GM23338 (cell line): ENCODE data around the gene DGLUCY. TPM values are rescaled to one million over a fixed set of nuclear protein-coding genes. Genes with fewer than 3 reads are reported as not detected.

Experiments
- ATAC-seq: fragments of 200-7000 bp; cut with Tn5 transposase; 3 replicates; pipeline ENCODE4 v1.9.1; 2020
- DNase-seq: peaks from one replicate; pipeline ENCODE4 v3.0.0-alpha.2; 2015; ENCODE audit warnings: low spot score
- H2AFZ ChIP-seq: fragments of 200-600 bp; sonication (generic); 2 replicates; pipeline ENCODE4 v1.8.0; 2016; ENCODE audit warnings: antibody characterized with exemption, mild to moderate bottlenecking, moderate library complexity
- H3F3A ChIP-seq: fragments of 200-600 bp; sonication (generic); replicated peaks from 2 replicates; pipeline ENCODE4 v1.8.0; 2017; ENCODE audit warnings: antibody characterized with exemption, mixed run types, low read depth
- H3K27ac ChIP-seq: fragments of 200-600 bp; sonication (generic); 2 replicates; pipeline ENCODE4 v1.6.1; 2016; ENCODE audit warnings: low read depth
- H3K27me3 ChIP-seq: fragments of 200-600 bp; sonication (generic); 2 replicates; pipeline ENCODE4 v1.8.0; 2016; ENCODE audit warnings: mild to moderate bottlenecking, mixed run types, moderate library complexity; ENCODE audit not compliant: insufficient read depth
- H3K36me3 ChIP-seq: fragments of 200-600 bp; sonication (generic); 2 replicates; pipeline ENCODE4 v1.8.0; 2016; ENCODE audit warnings: mild to moderate bottlenecking; ENCODE audit not compliant: insufficient read depth
- H3K4me1 ChIP-seq: fragments of 200-600 bp; sonication (generic); 2 replicates; pipeline ENCODE4 v1.8.0; 2016; ENCODE audit warnings: mild to moderate bottlenecking, moderate library complexity; ENCODE audit not compliant: insufficient read depth
- H3K4me2 ChIP-seq: fragments of 200-600 bp; sonication (generic); 2 replicates; pipeline ENCODE4 v1.7.1; 2017; ENCODE audit warnings: mixed run types
- H3K4me3 ChIP-seq: fragments of 200-600 bp; sonication (generic); 2 replicates; pipeline ENCODE4 v1.6.1; 2016; ENCODE audit warnings: mixed run types
- H3K79me2 ChIP-seq: fragments of 200-600 bp; sonication (generic); replicated peaks from 2 replicates; pipeline ENCODE4 v1.8.0; 2017; ENCODE audit warnings: mild to moderate bottlenecking; ENCODE audit not compliant: insufficient read depth
- H3K9me2 ChIP-seq: fragments of 200-600 bp; sonication (generic); 2 replicates; pipeline ENCODE4 v1.8.0; 2017; ENCODE audit not compliant: insufficient read depth
- H4K20me1 ChIP-seq: fragments of 200-600 bp; sonication (generic); replicated peaks from 2 replicates; pipeline ENCODE4 v1.8.0; 2017; ENCODE audit warnings: mild to moderate bottlenecking; ENCODE audit not compliant: insufficient read depth
- H3K27ac Mint-ChIP-seq: 2 replicates; pipeline ENCODE4 v1.8.0; 2020; ENCODE audit warnings: inconsistent platforms, mild to moderate bottlenecking, moderate library complexity, mixed read lengths
- H3K27me3 Mint-ChIP-seq: 3 replicates; pipeline ENCODE4 v1.8.0; 2022; ENCODE audit warnings: low read depth, mild to moderate bottlenecking, moderate library complexity, mixed read lengths, inconsistent platforms; ENCODE audit not compliant: insufficient read depth, poor library complexity
- H3K36me3 Mint-ChIP-seq: 3 replicates; pipeline ENCODE4 v1.8.0; 2021; ENCODE audit warnings: low read depth, mild to moderate bottlenecking, inconsistent platforms, moderate library complexity, mixed read lengths
- H3K4me1 Mint-ChIP-seq: 3 replicates; pipeline ENCODE4 v1.8.0; 2020; ENCODE audit warnings: mild to moderate bottlenecking, inconsistent platforms, mixed read lengths
- H3K4me3 Mint-ChIP-seq: 3 replicates; pipeline ENCODE4 v1.8.0; 2021; ENCODE audit warnings: moderate library complexity, mild to moderate bottlenecking, inconsistent platforms, mixed read lengths
- H3K9me3 Mint-ChIP-seq: 3 replicates; pipeline ENCODE4 v1.8.0; 2020; ENCODE audit warnings: moderate library complexity, mild to moderate bottlenecking, inconsistent platforms, mixed read lengths
- NANOG ChIP-seq: IDR thresholded peaks from 2 replicates; pipeline ENCODE4 v1.6.1; 2016; ENCODE audit warnings: antibody characterized with exemption, borderline replicate concordance
- POLR2AphosphoS5 ChIP-seq: IDR thresholded peaks from 2 replicates; pipeline ENCODE4 v1.6.1; 2016; ENCODE audit warnings: antibody characterized with exemption, low read depth
- STAT1 ChIP-seq: IDR thresholded peaks from one replicate; pipeline ENCODE4 v1.6.1; 2016; ENCODE audit warnings: antibody characterized with exemption; ENCODE audit not compliant: unreplicated experiment
- ZNF114 ChIP-seq: fragments of 250-450 bp; sonication (Bioruptor Pico); IDR thresholded peaks from 2 replicates; pipeline ENCODE4 v1.5.0; 2020; ENCODE audit warnings: mild to moderate bottlenecking, moderate library complexity
- polyA plus RNA-seq: library from polyadenylated mRNA; unstranded; fragments of >200 nt; fragmentation: Nextera tagmentation; extraction: Ambion mirVana; gene quantifications from 2 replicates; pipeline ENCODE4 v1.2.1, GENCODE V29; 2016
- total RNA-seq: library from RNA; depleted of rRNA; stranded (reverse); fragments of >200 nt; shearing (Covaris generic); gene quantifications from 2 replicates; pipeline ENCODE4 v1.2.3, GENCODE V29; 2014
- TF ChIP-seq, protein P1 (sequence below): IDR thresholded peaks from one replicate; pipeline ENCODE4 v1.6.1; 2018; ENCODE audit warnings: antibody characterized with exemption; ENCODE audit not compliant: unreplicated experiment
- TF ChIP-seq, protein P2 (sequence below): fragments of 250-450 bp; sonication (Bioruptor Pico); IDR thresholded peaks from 2 replicates; pipeline ENCODE4 v1.5.0; 2020; ENCODE audit warnings: mild to moderate bottlenecking, moderate library complexity

The DGLUCY gene
- total and polyA plus RNA-seq, 2 experiments from 2014 or later: 14.6 to 31.6 TPM

DNA sequence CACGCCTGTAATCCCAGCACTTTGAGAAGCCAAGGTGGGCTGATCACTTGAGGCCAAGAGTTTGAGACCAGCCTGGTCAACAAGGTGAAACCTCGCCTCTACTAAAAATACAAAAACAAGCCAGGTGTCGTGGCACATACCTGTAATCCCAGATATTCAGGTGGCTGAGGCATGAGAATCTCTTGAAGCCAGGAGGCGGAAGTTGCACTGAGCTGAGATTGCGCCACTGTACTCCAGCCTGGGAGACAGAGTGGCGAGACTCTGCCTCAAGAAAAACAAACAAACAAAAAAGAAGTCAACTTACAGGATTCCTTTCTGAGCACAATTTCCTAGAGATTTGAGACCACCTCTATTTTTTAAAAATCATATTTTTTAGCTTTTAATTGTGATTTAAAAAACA lies 45.3 kb downstream of the DGLUCY start:
- no peak for DNase-seq
- no peaks in the 10 kb centered on the region for H3K36me3 ChIP-seq
- H3K4me3 Mint-ChIP-seq: no peak overlapping the region
- no peaks in the 10 kb centered on the region for H3K9me2 ChIP-seq
- H4K20me1 ChIP-seq: no peaks in the 10 kb centered on the region
- H3F3A ChIP-seq: no peaks in the 10 kb centered on the region
- no peaks in the 10 kb centered on the region for H3K79me2 ChIP-seq
- H3K27me3 ChIP-seq: no peaks in the 10 kb centered on the region
- H3K4me1 ChIP-seq: no peaks in the 10 kb centered on the region
- H3K9me3 Mint-ChIP-seq: no peaks in the 10 kb centered on the region
- H2AFZ ChIP-seq: no peak overlapping the region
- TF ChIP-seq POLR2AphosphoS5 (no peak), NANOG (no peak), ZNF114 (CRISPR knock-in tag) (no peak), STAT1 (no peak)
- TF ChIP-seq, protein P1, sequence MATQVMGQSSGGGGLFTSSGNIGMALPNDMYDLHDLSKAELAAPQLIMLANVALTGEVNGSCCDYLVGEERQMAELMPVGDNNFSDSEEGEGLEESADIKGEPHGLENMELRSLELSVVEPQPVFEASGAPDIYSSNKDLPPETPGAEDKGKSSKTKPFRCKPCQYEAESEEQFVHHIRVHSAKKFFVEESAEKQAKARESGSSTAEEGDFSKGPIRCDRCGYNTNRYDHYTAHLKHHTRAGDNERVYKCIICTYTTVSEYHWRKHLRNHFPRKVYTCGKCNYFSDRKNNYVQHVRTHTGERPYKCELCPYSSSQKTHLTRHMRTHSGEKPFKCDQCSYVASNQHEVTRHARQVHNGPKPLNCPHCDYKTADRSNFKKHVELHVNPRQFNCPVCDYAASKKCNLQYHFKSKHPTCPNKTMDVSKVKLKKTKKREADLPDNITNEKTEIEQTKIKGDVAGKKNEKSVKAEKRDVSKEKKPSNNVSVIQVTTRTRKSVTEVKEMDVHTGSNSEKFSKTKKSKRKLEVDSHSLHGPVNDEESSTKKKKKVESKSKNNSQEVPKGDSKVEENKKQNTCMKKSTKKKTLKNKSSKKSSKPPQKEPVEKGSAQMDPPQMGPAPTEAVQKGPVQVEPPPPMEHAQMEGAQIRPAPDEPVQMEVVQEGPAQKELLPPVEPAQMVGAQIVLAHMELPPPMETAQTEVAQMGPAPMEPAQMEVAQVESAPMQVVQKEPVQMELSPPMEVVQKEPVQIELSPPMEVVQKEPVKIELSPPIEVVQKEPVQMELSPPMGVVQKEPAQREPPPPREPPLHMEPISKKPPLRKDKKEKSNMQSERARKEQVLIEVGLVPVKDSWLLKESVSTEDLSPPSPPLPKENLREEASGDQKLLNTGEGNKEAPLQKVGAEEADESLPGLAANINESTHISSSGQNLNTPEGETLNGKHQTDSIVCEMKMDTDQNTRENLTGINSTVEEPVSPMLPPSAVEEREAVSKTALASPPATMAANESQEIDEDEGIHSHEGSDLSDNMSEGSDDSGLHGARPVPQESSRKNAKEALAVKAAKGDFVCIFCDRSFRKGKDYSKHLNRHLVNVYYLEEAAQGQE: no peak
- TF ChIP-seq, protein P2, sequence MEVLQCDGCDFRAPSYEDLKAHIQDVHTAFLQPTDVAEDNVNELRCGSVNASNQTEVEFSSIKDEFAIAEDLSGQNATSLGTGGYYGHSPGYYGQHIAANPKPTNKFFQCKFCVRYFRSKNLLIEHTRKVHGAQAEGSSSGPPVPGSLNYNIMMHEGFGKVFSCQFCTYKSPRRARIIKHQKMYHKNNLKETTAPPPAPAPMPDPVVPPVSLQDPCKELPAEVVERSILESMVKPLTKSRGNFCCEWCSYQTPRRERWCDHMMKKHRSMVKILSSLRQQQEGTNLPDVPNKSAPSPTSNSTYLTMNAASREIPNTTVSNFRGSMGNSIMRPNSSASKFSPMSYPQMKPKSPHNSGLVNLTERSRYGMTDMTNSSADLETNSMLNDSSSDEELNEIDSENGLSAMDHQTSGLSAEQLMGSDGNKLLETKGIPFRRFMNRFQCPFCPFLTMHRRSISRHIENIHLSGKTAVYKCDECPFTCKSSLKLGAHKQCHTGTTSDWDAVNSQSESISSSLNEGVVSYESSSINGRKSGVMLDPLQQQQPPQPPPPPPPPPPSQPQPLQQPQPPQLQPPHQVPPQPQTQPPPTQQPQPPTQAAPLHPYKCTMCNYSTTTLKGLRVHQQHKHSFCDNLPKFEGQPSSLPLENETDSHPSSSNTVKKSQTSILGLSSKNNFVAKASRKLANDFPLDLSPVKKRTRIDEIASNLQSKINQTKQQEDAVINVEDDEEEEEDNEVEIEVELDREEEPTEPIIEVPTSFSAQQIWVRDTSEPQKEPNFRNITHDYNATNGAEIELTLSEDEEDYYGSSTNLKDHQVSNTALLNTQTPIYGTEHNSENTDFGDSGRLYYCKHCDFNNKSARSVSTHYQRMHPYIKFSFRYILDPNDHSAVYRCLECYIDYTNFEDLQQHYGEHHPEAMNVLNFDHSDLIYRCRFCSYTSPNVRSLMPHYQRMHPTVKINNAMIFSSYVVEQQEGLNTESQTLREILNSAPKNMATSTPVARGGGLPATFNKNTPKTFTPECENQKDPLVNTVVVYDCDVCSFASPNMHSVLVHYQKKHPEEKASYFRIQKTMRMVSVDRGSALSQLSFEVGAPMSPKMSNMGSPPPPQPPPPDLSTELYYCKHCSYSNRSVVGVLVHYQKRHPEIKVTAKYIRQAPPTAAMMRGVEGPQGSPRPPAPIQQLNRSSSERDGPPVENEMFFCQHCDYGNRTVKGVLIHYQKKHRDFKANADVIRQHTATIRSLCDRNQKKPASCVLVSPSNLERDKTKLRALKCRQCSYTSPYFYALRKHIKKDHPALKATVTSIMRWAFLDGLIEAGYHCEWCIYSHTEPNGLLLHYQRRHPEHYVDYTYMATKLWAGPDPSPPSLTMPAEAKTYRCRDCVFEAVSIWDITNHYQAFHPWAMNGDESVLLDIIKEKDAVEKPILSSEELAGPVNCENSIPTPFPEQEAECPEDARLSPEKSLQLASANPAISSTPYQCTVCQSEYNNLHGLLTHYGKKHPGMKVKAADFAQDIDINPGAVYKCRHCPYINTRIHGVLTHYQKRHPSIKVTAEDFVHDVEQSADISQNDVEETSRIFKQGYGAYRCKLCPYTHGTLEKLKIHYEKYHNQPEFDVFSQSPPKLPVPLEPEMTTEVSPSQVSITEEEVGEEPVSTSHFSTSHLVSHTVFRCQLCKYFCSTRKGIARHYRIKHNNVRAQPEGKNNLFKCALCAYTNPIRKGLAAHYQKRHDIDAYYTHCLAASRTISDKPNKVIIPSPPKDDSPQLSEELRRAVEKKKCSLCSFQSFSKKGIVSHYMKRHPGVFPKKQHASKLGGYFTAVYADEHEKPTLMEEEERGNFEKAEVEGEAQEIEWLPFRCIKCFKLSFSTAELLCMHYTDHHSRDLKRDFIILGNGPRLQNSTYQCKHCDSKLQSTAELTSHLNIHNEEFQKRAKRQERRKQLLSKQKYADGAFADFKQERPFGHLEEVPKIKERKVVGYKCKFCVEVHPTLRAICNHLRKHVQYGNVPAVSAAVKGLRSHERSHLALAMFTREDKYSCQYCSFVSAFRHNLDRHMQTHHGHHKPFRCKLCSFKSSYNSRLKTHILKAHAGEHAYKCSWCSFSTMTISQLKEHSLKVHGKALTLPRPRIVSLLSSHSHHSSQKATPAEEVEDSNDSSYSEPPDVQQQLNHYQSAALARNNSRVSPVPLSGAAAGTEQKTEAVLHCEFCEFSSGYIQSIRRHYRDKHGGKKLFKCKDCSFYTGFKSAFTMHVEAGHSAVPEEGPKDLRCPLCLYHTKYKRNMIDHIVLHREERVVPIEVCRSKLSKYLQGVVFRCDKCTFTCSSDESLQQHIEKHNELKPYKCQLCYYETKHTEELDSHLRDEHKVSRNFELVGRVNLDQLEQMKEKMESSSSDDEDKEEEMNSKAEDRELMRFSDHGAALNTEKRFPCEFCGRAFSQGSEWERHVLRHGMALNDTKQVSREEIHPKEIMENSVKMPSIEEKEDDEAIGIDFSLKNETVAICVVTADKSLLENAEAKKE (CRISPR knock-in tag): no peak
- no peak overlapping the region for H3K4me2 ChIP-seq
- ATAC-seq: no peak
- H3K27ac ChIP-seq: no peak overlapping the region
- H3K4me3 ChIP-seq: no peak overlapping the region
- no peak overlapping the region for H3K27ac Mint-ChIP-seq
- H3K27me3 Mint-ChIP-seq: peaks cover 1% of the 10 kb centered on the region
- peaks cover 4% of the 10 kb centered on the region; the same call in 2 of the 3 replicates for H3K4me1 Mint-ChIP-seq
- peaks cover 25% of the 10 kb centered on the region for H3K36me3 Mint-ChIP-seq
